B cell (primary cell): ENCODE measurements around the gene MBIP. TPM values are rescaled to one million over a fixed set of nuclear protein-coding genes. Genes with fewer than 3 reads are reported as not detected.

Experiments used
- ATAC-seq: fragments of 200-7000 bp; cut with Tn5 transposase; one replicate; pipeline ENCODE4 v1.10.0; 2021; ENCODE audit warnings: low read depth, mild to moderate bottlenecking, moderate number of reproducible peaks, moderate library complexity
- CTCF ChIA-PET: fragments of 350-600 bp; sonication (Branson Sonifier 250); formaldehyde crosslinking; loops from one replicate; lab custom pipeline; 2021; ENCODE audit warnings: antibody characterized with exemption, inconsistent platforms; lab: Charles Lee
- POLR2A ChIA-PET: fragments of 350-600 bp; sonication (Branson Sonifier 250); formaldehyde crosslinking; loops from one replicate; lab custom pipeline; 2021; ENCODE audit warnings: antibody characterized with exemption; lab: Charles Lee
- DNase-seq: peaks from one replicate; pipeline ENCODE4 v3.0.0; 2013
- H2AFZ ChIP-seq: 2 replicates; pipeline ENCODE4 v1.6.1; 2012; ENCODE audit warnings: mild to moderate bottlenecking, low read depth, low read length; ENCODE audit not compliant: insufficient read depth, poor library complexity, severe bottlenecking
- H3K27ac ChIP-seq, 2 donors: 1 replicate in 1 of 2; 2 replicates in 1 of 2; pipeline ENCODE4 v1.5.1; 2012 to 2013; ENCODE audit warnings: low read length in 2 of 2, mild to moderate bottlenecking in 2 of 2, moderate library complexity in 1 of 2
- H3K27me3 ChIP-seq, 4 experiments: fragments of 200-600 bp in 1 of 4; sonication (generic) in 1 of 4; replicated peaks in 1 of 4; 1 replicate in 2 of 4; 2 replicates in 2 of 4; pipeline versions ENCODE4 v1.6.1 to v1.7.0; 2013 to 2016; ENCODE audit warnings: low read length in 3 of 4, mild to moderate bottlenecking in 2 of 4, mixed read lengths in 1 of 4, moderate library complexity in 1 of 4; ENCODE audit not compliant: insufficient read depth in 4 of 4, control insufficient read depth in 3 of 4; ENCODE audit errors: control extremely low read depth in 1 of 4
- H3K36me3 ChIP-seq, 2 experiments: replicated peaks in 1 of 2; 1 replicate in 1 of 2; 2 replicates in 1 of 2; pipeline versions ENCODE4 v1.6.1 to v1.7.1; 2013; ENCODE audit warnings: low read length in 1 of 2; ENCODE audit not compliant: insufficient read depth in 2 of 2, control insufficient read depth in 1 of 2; ENCODE audit errors: control extremely low read depth in 1 of 2, extremely low read depth in 1 of 2
- H3K4me1 ChIP-seq, 2 donors: fragments of 200-600 bp in 1 of 2; sonication (generic) in 1 of 2; 1 replicate in 1 of 2; 2 replicates in 1 of 2; pipeline versions ENCODE4 v1.5.1 to v1.6.1; 2013 to 2017; ENCODE audit warnings: low read length in 2 of 2; ENCODE audit not compliant: control insufficient read depth in 2 of 2, insufficient read depth in 2 of 2
- H3K4me2 ChIP-seq: replicated peaks from 2 replicates; pipeline ENCODE3; 2012; ENCODE audit warnings: mild to moderate bottlenecking, low read depth, low read length; ENCODE audit not compliant: poor library complexity, severe bottlenecking
- H3K4me3 ChIP-seq, 5 experiments: fragments of 200-600 bp in 1 of 5; sonication (generic) in 1 of 5; 1 replicate in 3 of 5; 2 replicates in 2 of 5; pipeline versions ENCODE4 v1.5.1 to v1.7.0; 2011 to 2016; ENCODE audit warnings: low read length in 4 of 5, mild to moderate bottlenecking in 4 of 5, low read depth in 2 of 5, control low read depth in 1 of 5, moderate library complexity in 1 of 5; ENCODE audit not compliant: insufficient read depth in 1 of 5; ENCODE audit errors: control extremely low read depth in 1 of 5, extremely low read depth in 1 of 5
- H3K79me2 ChIP-seq: fragments of 200-600 bp; sonication (generic); one replicate; pipeline ENCODE4 v1.6.0; 2016; ENCODE audit warnings: low read length; ENCODE audit not compliant: control insufficient read depth, insufficient read depth
- H3K9ac ChIP-seq: fragments of 200-600 bp; sonication (generic); 2 replicates; pipeline ENCODE4 v1.6.1; 2017; ENCODE audit warnings: mild to moderate bottlenecking, low read length, moderate library complexity
- H3K9me3 ChIP-seq, 3 donors: one replicate each; pipeline versions ENCODE4 v1.6.1 to v1.7.1; 2013; ENCODE audit warnings: low read length in 2 of 3; ENCODE audit not compliant: control insufficient read depth in 2 of 3, insufficient read depth in 1 of 3; ENCODE audit errors: control extremely low read depth in 1 of 3
- H4K20me1 ChIP-seq: 2 replicates; pipeline ENCODE4 v1.6.0; 2012; ENCODE audit warnings: mild to moderate bottlenecking, low read length; ENCODE audit not compliant: insufficient read depth, control insufficient read depth, poor library complexity, severe bottlenecking
- H3K27ac Mint-ChIP-seq: one replicate; pipeline ENCODE4 v1.8.0; 2021; ENCODE audit warnings: mixed read lengths
- H3K27me3 Mint-ChIP-seq: one replicate; pipeline ENCODE4 v1.8.0; 2021; ENCODE audit warnings: mixed read lengths
- H3K4me1 Mint-ChIP-seq: one replicate; pipeline ENCODE4 v1.8.0; 2021; ENCODE audit warnings: mixed read lengths
- H3K4me3 Mint-ChIP-seq: one replicate; pipeline ENCODE4 v1.8.0; 2021; ENCODE audit warnings: mixed read lengths
- H3K9me3 Mint-ChIP-seq: one replicate; pipeline ENCODE4 v1.8.0; 2022; ENCODE audit warnings: mixed read lengths; ENCODE audit not compliant: insufficient read depth
- CTCF ChIP-seq: fragments of 200-600 bp; IDR thresholded peaks from one replicate; pipeline ENCODE4 v1.8.0; 2022; ENCODE audit warnings: antibody characterized with exemption, mild to moderate bottlenecking
- EZH2 ChIP-seq: IDR thresholded peaks from 2 replicates; pipeline ENCODE4 v1.6.1; 2012; ENCODE audit warnings: borderline replicate concordance, low read depth, mild to moderate bottlenecking, moderate library complexity, low read length; ENCODE audit not compliant: insufficient read depth, poor library complexity, severe bottlenecking
- WGBS: methylation state at CpG from one replicate; pipeline ENCODE4 v1.1.5; 2013; ENCODE audit warnings: missing lambda C conversion rate; ENCODE audit not compliant: insufficient coverage; 5-methylcytosine and 5-hydroxymethylcytosine counted together
- intact Hi-C: fragments of 100-400 bp; cut with micrococcal nuclease; formaldehyde crosslinking; loops from one replicate; pipeline ENCODE4 v1.10.0; 2022
- polyA plus RNA-seq: library from polyadenylated mRNA; depleted of rRNA; stranded (reverse); fragments of >200 nt; gene quantifications from 2 replicates; pipeline ENCODE4 v1.2.3, GENCODE V29; 2012
- total RNA-seq, 2 donors: library from RNA; stranded (reverse); fragments of 120-200 nt in 1 of 2; gene quantifications; 1 replicate in 1 of 2; 2 replicates in 1 of 2; pipeline versions ENCODE4 v1.2.3 to v1.2.4, GENCODE V29; 2013 to 2022

The MBIP gene
- total and polyA plus RNA-seq, 2 donors (not counting 1 experiment from before 2014, with no cell fraction given): 9.3 to 20.8 TPM

GRCh38 chr14:36304895-36305294, 15.5 kb downstream of the MBIP start:
- ATAC-seq (no peak), DNase-seq (no peak)
- Histone ChIP-seq H3K4me3 (no peak overlapping the region), H3K9me3 (no peaks in the 10 kb centered on the region), H3K27me3 (no peaks in the 10 kb centered on the region), H3K9ac (no peak overlapping the region), H3K4me1 (no peaks in the 10 kb centered on the region), H3K4me2 (no peak overlapping the region), H3K27ac (no peak overlapping the region), H3K36me3 (peaks cover 12 to 51% of the 10 kb centered on the region in 2 experiments), H2AFZ (no peak overlapping the region), H3K79me2 (no peaks in the 10 kb centered on the region), H4K20me1 (no peaks in the 10 kb centered on the region)
- intact Hi-C loops: no loop called here
- Mint-ChIP-seq H3K27me3 (no peaks in the 10 kb centered on the region), H3K4me1 (no peaks in the 10 kb centered on the region), H3K27ac (no peak overlapping the region), H3K9me3 (no peaks in the 10 kb centered on the region), H3K4me3 (no peak overlapping the region)
- TF ChIP-seq CTCF (no peak), EZH2 (no peak)
- ChIA-PET POLR2A (no interaction called here), CTCF (no interaction called here)

- peaks cover 10 to 46% of the 10 kb centered on the region in 2 experiments for H3K36me3 ChIP-seq
- no peaks in the 10 kb centered on the region for H3K27me3 Mint-ChIP-seq
Observed at GRCh38 chr14:36303960-36304359, 16.5 kb downstream of the MBIP start.

More at GRCh38 chr14:36303960-36304359, 16.5 kb downstream of the MBIP start:
- no peaks in the 10 kb centered on the region for H3K9me3 Mint-ChIP-seq
- no peak overlapping the region for H3K27ac ChIP-seq
- H3K4me2 ChIP-seq: no peak overlapping the region
- H3K4me1 ChIP-seq: no peaks in the 10 kb centered on the region
- no peaks in the 10 kb centered on the region for H3K79me2 ChIP-seq
- ChIA-PET CTCF (no interaction called here), POLR2A (no interaction called here)
- WGBS: 94% methylated on average over 3 of the region's 4 CpGs
- no peak overlapping the region for H3K9ac ChIP-seq
- TF ChIP-seq EZH2 (no peak), CTCF (no peak)
- no peaks in the 10 kb centered on the region for H3K9me3 ChIP-seq
- no peak overlapping the region for H3K4me3 ChIP-seq
- H3K4me3 Mint-ChIP-seq: no peak overlapping the region
- no peak overlapping the region for H3K27ac Mint-ChIP-seq
- intact Hi-C loops: no loop called here
- H3K4me1 Mint-ChIP-seq: no peaks in the 10 kb centered on the region
- H2AFZ ChIP-seq: no peak overlapping the region
- H4K20me1 ChIP-seq: no peaks in the 10 kb centered on the region
- ATAC-seq (no peak), DNase-seq (no peak)
- no peaks in the 10 kb centered on the region for H3K27me3 ChIP-seq
